ENCODE measurements around the gene CFAP65.
A peak's percentile ranks its signal among the peaks of the same experiment; 100 is the strongest.

CFAP65 gene

DNA sequence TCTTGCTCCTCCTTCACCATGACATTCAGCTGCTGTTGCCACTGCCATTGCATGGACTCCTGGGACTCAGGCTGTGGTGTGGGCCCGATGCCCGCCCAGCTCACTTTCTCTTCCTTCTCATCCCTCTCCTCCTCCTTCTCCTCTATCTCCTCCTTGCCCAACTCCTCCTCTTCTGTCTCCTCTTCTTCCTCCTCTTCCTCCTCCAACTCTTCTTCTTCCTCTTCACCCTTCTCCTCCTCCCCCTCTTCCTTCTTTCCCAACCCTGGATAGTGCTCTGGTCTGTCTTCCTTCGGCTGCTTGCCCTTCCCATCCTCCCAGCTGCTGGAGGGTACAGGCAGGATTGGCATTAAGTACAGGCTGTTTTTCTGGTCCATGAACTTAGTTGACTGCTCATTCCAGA is 37.3 kb downstream of the CFAP65 start:
- no peak for DNase-seq

DNA sequence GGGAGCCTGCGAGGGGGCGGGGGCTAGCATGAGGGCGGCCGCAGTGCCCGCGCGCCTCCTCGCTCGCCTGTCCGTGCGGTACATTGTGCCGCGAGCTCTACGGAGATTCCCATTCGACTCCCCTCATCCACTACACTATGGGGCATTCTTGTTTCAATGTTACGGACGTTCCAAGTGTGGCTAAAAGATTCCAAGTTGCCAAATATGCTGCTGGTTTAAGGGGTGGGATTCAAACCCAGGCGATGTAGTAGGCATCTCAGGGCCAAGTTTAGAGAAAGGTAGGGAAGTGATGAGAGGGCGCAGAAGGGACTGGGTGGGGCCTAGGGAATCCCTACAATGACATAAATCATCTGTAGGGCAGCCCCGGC is 38.1 kb downstream of the CFAP65 start:
- no peak for DNase-seq

DNA sequence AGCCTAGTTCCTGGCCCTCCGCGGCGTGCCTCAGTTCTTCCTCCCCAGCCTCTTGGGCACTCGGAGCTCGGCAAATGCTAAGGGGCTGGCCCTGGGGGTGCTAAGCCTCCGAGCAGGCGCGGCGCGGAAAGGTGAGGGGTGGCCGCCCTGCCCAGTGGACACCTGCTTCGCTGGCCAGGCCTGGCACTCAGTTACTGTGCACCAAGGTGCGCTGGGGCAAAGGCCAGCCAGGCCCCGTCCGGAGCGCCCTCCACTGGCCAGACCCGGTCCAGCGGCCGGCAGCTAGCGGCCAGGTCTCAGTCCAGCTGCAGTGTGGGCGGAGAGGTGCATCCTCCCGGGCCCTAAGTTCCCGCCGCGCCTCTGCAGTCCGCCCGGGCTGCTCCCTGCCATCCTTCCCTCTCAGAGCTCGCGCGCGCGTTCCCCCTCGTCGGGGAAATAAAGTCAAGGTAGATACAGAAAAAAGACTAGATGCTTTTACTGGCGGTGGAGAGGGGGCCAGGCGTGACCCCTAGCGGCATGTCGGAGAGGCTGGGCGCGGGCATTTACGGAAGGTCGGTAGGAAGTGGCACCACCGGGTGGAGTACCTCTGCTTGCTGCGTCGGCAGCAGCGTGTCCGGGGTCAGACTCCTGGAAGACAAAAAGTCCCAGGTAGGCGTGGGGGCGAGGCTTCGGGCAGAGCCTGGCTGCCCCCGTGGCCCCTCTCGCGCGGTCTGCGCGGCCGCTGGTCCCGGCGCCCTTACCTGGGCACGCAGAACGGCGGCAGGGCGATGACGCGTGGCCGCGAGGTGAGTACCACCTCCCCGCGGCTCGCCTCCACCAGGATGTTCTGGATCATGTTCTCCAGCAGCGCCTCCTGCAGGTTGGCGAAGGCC is 38.7 kb downstream of the CFAP65 start:
- no peak for DNase-seq

DNA sequence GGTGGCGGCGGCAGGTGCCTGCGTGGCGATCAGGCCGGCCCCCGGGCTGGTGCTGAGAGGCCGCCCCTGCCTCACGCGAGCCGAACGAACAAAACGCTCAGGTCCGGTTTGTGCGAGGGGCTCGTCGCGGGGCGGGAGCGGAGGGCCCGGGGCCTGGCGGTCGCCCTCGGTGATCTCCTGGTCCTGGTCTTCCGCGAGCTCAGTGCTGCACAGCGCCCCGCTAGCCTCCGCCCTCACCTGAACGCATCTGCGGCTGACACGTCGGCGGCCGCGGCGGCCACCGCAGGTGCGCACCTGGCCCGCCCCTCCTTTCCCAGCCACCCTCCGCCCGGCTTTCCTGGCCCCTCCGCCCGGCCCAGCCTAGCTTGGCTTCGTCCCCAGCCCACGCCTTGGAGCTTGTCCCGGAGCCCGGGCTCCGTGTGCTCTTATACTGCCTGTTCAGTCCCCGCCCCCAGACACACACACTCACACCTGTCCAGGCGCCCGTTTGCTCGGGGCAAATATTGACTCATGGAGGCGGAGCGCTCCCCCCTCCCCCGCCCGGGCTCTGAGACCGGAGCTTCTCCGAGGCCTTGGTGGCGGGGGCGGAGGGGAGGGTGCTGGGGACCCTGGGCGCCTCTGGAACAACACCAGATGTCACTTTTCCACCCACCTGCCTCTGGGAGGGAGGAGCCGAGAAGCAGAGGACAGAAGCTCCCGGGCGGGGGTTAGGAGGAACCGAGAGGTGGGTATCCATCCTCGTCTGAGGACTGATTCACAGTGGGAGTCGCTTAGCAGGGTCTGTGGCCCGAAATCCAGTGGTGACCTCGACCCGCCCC is 39.5 kb downstream of the CFAP65 start:
- DNase-seq, result no peak

DNA sequence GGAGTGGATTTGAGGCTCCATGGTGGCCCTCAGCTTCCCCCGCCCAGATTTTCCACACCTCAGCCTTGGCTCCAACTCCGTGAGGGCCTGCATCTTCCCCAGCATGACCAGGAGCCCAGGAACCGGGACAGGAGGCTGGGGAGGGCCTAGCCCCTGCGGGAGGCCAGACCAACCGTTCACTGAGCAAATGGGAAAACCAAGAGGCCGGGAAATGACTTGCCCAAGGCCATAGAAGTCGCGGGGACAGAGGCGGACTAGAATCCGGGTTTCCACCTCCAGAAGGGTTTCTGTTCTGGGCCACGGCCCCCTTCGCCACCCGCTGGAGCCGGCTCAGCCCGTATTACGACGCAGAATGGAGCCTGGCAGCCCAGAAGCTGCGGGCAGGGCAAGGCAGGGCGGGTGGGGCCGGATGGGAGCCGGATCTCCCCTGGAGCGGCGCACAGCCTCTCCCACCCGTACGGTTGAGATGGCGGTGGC is 40.2 kb downstream of the CFAP65 start:
- DNase-seq, result no peak

DNA sequence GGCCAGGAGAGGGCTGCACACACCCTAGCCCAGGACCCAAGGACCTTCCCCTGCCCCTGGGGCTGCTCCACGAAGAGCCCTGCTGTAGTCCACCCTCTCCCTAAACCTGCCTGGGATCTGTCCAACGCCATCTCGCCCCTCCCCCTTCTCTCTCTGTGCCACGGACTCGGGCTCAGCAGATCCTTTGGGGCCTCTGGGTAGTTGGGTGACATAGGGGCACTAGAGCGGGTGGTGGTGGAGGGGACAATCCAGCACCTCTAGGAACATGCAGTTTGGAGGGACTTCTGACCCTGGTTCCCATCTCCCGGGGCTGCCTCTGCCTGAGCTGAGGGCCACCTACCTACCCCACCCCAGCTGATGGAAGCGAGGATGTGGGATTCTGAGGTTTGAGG is 40.8 kb downstream of the CFAP65 start:
- DNase-seq, result no peak

DNA sequence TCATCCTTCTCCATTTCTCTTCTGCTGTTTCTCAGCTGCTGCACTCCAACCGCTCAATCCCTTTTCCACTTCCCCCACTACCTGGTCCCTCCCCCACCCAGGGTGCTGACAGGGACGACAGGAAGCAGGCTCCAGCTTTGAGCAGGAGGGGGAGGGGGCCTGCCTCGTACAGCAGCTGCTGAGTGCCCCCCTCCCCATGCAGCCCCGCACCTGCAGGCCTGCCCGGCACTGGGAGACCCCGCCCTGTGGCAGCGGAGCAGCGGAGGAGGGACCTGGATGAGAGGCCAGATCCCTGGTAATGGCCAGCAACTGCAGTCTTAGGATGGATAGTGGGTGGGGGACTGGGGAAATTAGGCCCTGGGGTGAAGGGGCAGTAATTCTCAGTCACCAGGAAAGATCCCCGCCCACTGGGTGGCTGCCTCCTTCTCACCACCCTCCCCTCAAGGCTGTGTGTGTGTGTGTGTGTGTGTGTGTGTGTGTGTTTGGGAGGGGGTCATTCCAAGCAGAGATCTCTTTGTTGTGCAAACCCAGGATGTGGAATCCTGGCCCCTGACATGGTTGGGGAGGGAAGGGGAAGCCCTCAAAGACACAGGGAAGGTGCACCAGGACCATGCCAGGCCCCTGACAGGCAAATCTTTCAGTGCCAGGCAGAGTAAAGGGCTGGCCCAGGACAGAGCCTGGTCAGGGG is 41.3 kb downstream of the CFAP65 start:
- DNase-seq, result no peak

DNA sequence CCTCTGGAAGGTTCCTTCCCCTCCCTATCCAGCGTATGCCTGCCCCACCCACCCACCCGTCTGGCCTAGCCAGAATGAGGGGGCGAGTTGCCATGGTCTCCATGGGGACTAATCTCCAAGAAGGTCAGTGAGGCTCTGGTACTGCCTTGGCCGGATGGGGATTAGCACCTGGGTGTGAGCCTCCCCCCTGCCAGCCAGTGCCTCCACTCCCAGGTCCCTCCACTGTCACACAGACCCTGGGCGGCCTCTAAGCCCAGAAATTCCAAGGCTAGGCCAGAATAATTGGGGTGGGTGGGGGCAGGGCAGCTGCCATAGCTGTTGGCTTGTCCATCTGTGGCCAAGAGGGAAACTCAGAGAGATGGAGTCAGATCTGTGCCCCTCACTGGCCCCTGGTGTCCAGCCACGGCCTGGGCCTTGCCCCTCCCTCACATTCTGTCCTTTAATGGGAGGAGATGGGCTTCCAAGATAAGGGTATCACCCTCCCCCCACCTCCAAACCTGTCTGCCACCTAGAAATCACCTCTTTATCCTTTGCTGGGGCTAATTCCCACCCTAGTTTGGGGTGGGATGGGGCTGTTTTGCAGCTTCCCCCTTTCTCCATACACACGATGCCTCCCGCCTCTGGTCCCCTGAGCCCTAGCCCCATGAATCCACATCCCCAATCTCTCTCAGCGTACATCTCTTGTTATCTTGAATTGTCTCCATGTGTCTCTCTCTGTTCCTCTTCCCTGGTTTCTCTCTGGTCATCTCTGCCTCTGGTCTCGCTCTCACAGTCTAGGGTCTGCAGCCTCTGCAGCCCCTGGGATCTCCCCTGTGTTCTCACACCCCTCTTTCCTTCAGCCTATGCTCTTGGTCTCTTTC is 42.1 kb downstream of the CFAP65 start:
- DNase-seq, result no peak

DNA sequence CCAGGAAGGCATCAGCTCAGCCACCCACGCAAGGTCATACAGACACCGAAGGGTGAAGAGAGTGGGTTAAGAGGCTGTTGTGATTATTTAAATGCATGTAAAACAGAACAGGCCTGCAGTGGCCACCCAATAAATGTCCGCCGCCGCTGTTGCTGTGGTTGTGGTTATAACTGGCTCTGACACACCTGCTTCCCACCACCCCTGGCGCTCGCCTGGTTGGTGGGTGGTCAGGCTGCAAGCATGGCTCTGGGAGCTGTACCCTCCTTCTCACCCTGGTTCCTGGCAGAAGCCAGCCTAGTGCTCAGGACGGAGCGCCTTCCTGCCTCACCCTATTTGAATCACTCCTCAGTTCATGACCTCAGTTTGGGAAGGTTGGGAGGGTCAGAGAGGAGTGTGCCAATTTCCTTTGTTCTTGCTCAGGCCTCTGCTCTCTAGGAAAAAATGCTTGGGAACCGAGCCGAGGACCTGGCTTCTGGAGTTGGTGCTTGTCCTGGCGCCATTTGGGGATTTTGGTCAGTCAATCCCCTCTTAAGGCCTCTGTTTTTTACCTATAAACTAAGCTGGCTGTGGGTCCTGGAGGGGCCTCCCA is 42.8 kb downstream of the CFAP65 start:
- no peak for DNase-seq

DNA sequence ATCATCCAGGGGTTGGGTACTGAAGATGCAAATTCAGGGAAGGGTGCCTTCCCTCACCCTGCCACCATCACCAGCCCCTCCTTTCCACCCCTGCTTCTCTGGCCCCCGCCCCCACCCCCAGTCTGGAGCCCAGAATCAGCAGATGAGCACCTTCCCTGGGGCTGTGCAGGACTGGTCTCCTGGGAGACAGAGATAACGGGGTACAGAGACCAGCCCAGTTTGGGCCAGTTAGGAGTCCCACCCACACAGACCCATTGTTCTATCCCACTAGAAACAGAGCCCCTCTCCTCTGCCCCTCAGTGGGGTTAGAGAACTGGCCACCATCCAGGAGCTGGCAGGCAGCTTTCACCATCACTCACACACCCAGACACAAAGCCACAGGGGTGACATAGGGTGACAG is 43.6 kb downstream of the CFAP65 start:
- no peak for DNase-seq

DNA sequence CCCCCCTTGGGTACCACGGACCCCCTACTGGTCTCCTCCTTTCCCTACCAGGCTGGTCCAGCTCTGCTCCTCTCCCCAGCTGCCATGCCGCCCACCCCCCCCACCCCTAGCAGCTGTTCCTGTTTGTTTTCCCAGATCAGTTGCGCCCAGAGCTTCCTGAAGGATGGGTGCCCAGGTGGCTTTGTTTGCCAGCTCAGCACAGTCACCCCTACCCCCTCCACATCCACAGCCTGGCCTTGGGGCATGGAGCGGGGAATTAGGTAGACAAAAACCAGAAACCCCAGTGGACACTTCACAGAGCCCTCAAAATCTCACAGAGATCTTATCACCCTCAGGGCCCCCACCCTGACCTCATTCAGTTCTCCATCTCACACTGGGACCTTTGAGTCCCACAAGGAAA is 44.4 kb downstream of the CFAP65 start:
- DNase-seq, result no peak

DNA sequence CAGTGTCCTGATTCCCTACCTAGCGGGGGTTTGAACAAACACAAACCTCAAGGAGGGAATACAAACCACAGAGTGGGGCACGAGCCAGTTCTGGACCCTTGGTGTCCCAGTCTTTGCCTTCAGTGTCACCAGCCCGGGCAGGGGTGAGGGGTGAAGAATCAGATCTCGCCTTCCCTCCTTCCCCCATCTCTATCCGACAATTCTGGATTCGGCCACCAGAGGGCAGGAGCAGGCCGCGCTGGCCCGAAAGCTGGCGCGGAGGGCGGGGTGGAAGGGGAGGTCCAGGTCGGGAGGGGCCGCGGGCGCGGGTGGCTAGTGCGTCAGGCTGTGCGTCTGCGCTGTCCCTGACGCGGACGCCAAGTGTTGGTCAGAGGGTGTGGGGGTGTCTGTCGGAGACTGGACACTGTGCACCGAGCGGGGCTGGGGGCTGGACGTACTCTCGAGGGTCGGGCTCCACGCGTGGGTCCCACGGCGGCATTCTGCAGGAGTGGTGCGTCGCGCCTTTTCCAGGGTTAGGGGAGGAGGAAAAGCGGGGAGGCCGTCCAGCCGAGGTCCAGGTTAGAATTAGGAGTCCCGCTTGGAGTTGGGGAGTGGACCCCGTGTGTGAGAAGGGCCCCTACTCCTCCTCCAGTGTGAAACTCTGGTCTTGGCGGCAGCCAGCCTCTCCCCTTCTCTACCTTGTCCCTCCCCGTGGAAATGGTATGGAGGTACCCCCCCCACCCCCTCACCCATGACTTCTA is 45.2 kb downstream of the CFAP65 start:
- DNase-seq, result peak; percentile 69

DNA sequence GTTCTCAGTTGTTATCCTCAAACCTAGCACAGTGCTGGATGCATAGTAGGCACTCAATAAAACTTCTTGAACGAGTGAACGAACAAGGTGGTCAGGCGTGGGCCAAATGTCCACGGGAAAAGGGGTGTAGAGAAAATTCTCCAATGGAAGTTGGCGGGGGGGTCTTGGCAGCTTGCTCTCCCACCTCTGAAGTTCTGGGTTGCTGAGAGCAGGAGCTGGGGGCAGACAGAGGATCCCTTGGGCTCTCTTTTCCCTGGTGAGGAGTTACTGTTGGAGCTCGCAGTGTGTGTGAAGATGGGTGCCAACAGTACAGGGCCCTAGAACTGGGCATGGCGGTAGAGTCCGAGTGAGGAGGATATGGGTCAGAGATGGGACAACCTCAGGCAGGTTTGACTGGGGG is 45.8 kb downstream of the CFAP65 start:
- DNase-seq, result no peak

DNA sequence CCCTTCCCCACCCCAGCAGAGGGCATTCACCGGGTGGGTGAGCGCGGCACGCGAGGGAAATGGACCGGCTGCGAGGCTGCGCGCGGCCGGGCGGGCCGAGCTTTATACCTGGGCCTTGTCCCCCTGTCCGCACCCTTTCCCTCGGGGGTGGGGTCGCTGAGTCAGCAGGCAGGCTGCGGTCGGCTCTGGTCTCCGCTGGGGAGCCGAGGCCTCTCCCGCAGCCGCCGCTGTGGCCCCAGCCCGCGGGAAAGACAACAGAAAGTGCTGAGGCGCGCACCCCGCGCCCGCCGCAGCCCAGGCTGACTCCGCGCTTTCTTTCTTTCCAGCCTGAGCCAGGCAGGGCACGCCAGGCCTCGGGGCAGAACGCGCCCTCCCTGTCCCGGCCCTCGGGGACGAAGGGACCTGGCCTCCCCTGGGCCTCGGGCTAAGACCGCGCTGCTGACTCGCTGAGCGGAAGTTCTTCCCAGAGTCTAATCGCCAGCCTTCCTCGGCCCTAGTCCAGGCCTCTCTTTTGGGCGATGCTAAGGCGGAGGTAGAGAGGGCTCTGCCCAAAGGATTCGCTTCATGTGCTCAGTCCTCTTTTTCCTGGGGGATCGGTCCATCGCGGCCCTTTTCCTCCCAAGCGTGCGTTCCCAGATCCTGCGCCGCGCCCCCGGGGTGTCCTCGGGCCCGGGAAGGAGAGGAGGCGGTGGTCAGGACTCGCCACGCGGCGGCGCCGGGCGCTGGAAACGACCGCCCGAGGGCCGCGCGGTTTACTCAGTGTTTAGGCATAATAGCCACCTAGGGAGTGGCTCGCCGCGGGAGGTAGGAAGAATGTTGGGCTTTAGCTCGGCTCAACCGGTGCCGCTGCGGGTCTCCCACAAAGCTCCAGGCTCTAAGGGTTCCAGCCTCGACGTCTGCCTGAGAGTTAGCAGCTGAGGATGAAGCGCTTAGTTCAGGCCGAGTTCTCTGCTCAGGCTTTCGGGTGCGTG is 47.7 kb downstream of the CFAP65 start, which contains the start of gene CRYBA2:
Gene CRYBA2, minus strand, starts transcription at position 78 of the 971 bp plus-strand sequence. CDS start 246 bp downstream, outside the sequence.
- no peak for DNase-seq

DNA sequence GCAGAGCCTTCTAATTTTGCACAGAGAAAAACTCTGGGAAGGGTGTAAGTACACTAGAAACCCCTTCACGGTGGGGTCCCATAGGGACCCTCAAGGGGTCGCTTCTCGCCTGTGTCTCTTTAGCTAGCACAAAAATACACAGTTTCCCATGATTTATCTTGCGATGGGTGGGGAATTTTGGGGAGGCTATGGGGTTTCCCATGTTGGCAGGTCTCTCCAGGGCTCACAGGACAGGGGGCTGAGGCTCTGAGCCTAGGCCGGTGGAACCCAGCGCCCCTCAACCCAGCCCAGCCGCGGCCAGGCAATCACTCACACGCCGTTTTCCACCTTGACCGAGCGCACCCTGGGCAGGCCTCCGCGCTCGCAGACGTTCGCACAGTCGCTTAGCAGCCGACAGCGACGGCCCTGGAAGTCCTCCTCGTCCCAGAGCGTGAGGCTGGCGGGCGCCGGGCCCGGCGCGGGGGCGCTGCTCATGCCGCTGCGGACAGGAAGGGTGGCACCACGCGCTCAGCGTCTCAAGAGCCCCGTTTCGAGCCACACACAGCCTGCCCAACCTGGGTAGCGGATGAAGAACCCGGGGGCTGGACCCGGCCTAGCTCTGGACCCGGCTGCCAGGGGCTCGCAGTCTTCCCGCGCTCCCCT is 48.5 kb downstream of the CFAP65 start:
- no peak for DNase-seq

DNA sequence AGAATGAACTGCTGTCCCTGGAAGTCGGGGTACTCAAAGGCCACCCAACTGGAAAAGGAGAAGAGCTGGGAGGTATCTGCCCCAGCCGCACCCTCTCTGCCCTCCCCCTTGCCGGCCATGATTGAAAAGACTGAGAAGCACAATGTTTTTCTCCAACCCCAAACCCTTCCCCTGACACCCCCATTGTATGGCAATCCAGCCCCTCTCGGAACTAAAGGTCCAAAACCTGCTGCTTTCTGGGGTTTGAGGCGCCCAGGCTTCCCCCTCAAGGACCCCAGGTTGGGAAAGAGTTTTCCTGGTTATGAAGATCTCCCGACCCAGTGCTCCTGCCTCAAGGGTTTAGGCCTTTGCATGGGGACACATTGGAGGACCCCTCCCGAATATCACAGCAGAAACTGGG is 49.1 kb downstream of the CFAP65 start:
- DNase-seq, result no peak

DNA sequence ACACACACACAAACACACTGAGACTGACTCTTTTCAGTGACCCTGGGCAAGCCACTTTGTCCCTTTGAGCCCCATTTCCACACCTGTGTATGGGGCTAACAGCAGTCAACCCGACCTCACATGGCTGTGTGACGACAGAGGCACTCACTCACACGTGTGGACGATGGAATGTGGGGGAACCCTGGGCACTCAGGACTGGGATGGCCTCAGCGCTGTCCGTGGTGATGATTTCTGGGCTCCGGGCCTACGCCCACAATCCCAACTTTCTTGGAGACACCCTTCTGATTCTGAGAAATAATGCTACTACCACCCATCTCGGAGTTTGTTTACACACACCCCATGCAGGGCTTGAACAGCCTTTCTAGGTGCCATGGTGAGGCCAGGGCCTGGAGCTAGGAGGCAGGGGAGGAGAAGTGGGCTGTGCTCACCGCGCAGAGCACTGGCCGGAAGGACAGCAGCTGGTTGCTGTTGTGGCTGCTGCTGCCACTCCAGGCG is 49.6 kb downstream of the CFAP65 start:
- DNase-seq, result no peak

DNA sequence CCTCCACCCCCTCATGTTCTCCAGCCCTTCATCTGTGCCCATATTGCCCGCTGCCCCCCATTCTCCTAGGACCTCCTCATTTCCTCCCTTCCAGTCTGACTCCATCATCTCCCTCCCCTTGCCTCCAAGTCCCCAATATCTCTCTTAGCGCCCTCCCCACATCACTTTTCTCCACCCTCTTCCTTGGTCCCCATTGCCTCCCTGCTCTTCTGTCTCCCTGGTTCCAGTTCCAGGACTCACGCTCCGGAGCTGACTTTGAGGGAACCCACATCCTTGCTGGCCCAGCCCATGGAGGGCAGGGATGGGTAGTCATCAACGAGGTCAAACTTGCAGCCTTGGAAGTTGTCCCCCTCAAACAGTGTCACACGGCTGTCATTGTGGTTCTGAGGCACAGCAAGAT is 50.7 kb downstream of the CFAP65 start:
- DNase-seq, result no peak

DNA sequence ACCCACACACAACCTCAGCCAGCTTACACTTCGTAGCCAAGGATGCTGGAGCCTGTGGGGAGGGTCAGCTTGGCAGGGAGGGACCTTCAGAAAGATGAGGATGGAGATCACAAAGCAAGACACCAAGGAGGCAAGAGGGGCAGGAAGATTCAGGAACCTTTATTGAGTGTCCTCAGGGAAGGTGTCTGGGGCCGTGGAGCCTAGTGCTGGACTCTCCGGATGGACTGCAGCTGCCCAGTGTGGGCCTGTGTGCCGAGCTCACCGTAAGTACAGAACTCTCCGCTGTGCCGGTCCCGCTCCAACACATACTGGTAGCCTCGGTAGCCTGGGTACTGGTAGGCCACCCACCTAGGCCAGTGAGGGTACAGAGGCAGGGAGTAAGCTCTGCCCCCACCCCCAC is 51.3 kb downstream of the CFAP65 start:
- DNase-seq, result no peak
